Suprapubic skin (tissue), 4 donors: ENCODE data around the gene NEK10. TPM values are rescaled to one million over a fixed set of nuclear protein-coding genes. Genes with fewer than 3 reads are reported as not detected.

Experiments used
- DNase-seq, 2 donors: peaks; one replicate each; pipeline ENCODE4 v3.0.0-alpha.2; 2019; ENCODE audit warnings: low spot score in 2 of 2
- H3K27ac ChIP-seq: fragments of 200-600 bp; sonication (generic); one replicate; pipeline ENCODE4 v1.5.1; 2019
- H3K27me3 ChIP-seq: fragments of 200-600 bp; sonication (generic); one replicate; pipeline ENCODE4 v1.5.1; 2019
- H3K36me3 ChIP-seq: fragments of 200-600 bp; sonication (generic); one replicate; pipeline ENCODE4 v1.5.1; 2019
- H3K4me1 ChIP-seq: fragments of 200-600 bp; sonication (generic); one replicate; pipeline ENCODE4 v1.5.1; 2019
- H3K4me3 ChIP-seq: fragments of 200-600 bp; sonication (generic); one replicate; pipeline ENCODE4 v1.5.1; 2019; ENCODE audit warnings: mild to moderate bottlenecking
- H3K9me3 ChIP-seq: fragments of 200-600 bp; sonication (generic); one replicate; pipeline ENCODE4 v1.5.1; 2019
- CTCF ChIP-seq, 2 donors: fragments of 200-600 bp in 1 of 2; fragments of 450-650 bp in 1 of 2; sonication (generic) in 1 of 2; IDR thresholded peaks; one replicate each; pipeline ENCODE4 v1.5.1; 2016 to 2019; ENCODE audit warnings: antibody characterized with exemption in 2 of 2, mild to moderate bottlenecking in 1 of 2, moderate library complexity in 1 of 2
- EP300 ChIP-seq: sonication (generic); formaldehyde crosslinking; IDR thresholded peaks from one replicate; pipeline ENCODE4 v1.6.1; 2017; ENCODE audit warnings: antibody characterized with exemption
- POLR2A ChIP-seq, 2 donors: fragments of 450-650 bp; IDR thresholded peaks; one replicate each; pipeline ENCODE4 v1.6.1; 2017; ENCODE audit warnings: antibody characterized with exemption in 2 of 2, mild to moderate bottlenecking in 2 of 2, moderate library complexity in 2 of 2
- POLR2AphosphoS5 ChIP-seq, 3 donors: sonication (generic); formaldehyde crosslinking; IDR thresholded peaks; one replicate each; pipeline ENCODE4 v1.6.1; 2017; ENCODE audit warnings: antibody characterized with exemption in 3 of 3
- WGBS: methylation state at CpG from one replicate; pipeline ENCODE4 v1.1.5; 2018; 5-methylcytosine and 5-hydroxymethylcytosine counted together
- total RNA-seq, 4 donors: library from RNA; depleted of rRNA; stranded (reverse); fragments of >200 nt; gene quantifications; one replicate each; pipeline ENCODE4 v1.1.0, GENCODE V29; 2016

NEK10 gene
- total RNA-seq, 4 donors from 2014 or later = 2.4 to 3.4 (median 3.0) TPM; not detected in 1

GRCh38 chr3:27079427-27080257 lies 289.5 kb downstream of the NEK10 start:
- TF ChIP-seq CTCF (IDR thresholded peaks at IDR 0.05) = no peak
- no peak for TF ChIP-seq POLR2A (IDR thresholded peaks at IDR 0.05)
- no peak for TF ChIP-seq EP300
- TF ChIP-seq POLR2AphosphoS5 (IDR thresholded peaks at IDR 0.05) = no peak
- Histone ChIP-seq H3K27ac (no peak overlapping the region), H3K4me1 (no peaks in the 10 kb centered on the region), H3K4me3 (no peak overlapping the region), H3K9me3 (no peaks in the 10 kb centered on the region), H3K27me3 (no peaks in the 10 kb centered on the region), H3K36me3 (no peaks in the 10 kb centered on the region)
- WGBS = 39% methylated on average over 5 of the region's 5 CpGs
- DNase-seq = no peak

GRCh38 chr3:27078246-27078913 lies 290.8 kb downstream of the NEK10 start:
- H3K9me3 ChIP-seq = no peaks in the 10 kb centered on the region
- H3K36me3 ChIP-seq = no peaks in the 10 kb centered on the region
- H3K4me1 ChIP-seq = no peaks in the 10 kb centered on the region
- DNase-seq = no peak
- no peak overlapping the region for H3K4me3 ChIP-seq
- no peaks in the 10 kb centered on the region for H3K27me3 ChIP-seq
- no peak for TF ChIP-seq POLR2AphosphoS5 (IDR thresholded peaks at IDR 0.05)
- no peak for TF ChIP-seq CTCF (IDR thresholded peaks at IDR 0.05)
- no peak for TF ChIP-seq EP300
- TF ChIP-seq POLR2A (IDR thresholded peaks at IDR 0.05) = no peak
- H3K27ac ChIP-seq = no peak overlapping the region
- WGBS = 50% methylated on average over 5 of the region's 5 CpGs

- 85% methylated on average over 6 of the region's 6 CpGs for WGBS
- H3K27me3 ChIP-seq = no peaks in the 10 kb centered on the region
- no peaks in the 10 kb centered on the region for H3K4me1 ChIP-seq
- no peak overlapping the region for H3K27ac ChIP-seq
- no peak for TF ChIP-seq CTCF (IDR thresholded peaks at IDR 0.05)
- TF ChIP-seq EP300 = no peak
- TF ChIP-seq POLR2A (IDR thresholded peaks at IDR 0.05) = no peak
- TF ChIP-seq POLR2AphosphoS5 (IDR thresholded peaks at IDR 0.05) = no peak
- no peak overlapping the region for H3K4me3 ChIP-seq
- H3K36me3 ChIP-seq = no peaks in the 10 kb centered on the region
- no peak for DNase-seq
- H3K9me3 ChIP-seq = no peaks in the 10 kb centered on the region
These were observed 292.2 kb downstream of the NEK10 start for GRCh38 chr3:27076815-27077630.

GRCh38 chr3:27074914-27075313 lies 294.3 kb downstream of the NEK10 start:
- Histone ChIP-seq H3K36me3 (no peaks in the 10 kb centered on the region), H3K9me3 (no peaks in the 10 kb centered on the region), H3K4me3 (no peak overlapping the region), H3K27me3 (no peaks in the 10 kb centered on the region), H3K4me1 (no peaks in the 10 kb centered on the region), H3K27ac (no peak overlapping the region)
- TF ChIP-seq EP300 = no peak
- TF ChIP-seq POLR2AphosphoS5 (IDR thresholded peaks at IDR 0.05) = no peak
- no peak for TF ChIP-seq CTCF (IDR thresholded peaks at IDR 0.05)
- TF ChIP-seq POLR2A (IDR thresholded peaks at IDR 0.05) = no peak
- 92% methylated on average over 3 of the region's 3 CpGs for WGBS
- DNase-seq = no peak
